ENCODE measurements around the gene EPS8L2. TPM values are rescaled to one million over a fixed set of nuclear protein-coding genes. Genes with fewer than 3 reads are reported as not detected.
"Not testable (repeated sequence)": the region's sequence is repeated elsewhere in the genome, so short reads cannot be mapped to it uniquely, and the experiment has no call there.

Gene EPS8L2
- total RNA-seq, 2 donors from 2014 or later, result 4.7 to 7.5 TPM

DNA sequence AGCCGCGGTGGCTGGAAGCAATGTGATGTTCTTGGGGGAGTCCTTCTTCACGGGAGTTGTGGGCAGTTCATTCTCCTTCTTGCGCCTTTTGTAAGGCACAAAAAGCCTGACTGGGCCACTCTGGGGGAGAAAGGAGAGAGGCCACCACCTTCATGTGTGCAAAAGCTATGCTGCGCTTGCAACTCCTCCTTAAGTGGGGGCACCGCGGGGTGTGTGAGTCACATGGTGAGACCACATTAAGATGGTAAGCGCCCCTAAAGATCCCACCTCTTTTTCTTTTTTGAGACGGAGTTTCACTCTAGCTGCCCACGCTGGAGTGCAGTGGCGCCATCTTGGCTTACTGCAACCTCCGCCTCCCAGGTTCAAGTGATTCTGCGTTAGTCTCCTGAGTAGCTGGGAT is 25.1 kb upstream of the EPS8L2 start:
- H3K4me3 ChIP-seq, result no peak overlapping the region
- H3K36me3 ChIP-seq, result peaks cover 43% of the 10 kb centered on the region
- no peaks in the 10 kb centered on the region for H3K4me1 ChIP-seq
- H3K27me3 ChIP-seq, result no peaks in the 10 kb centered on the region
- H3K9me3 ChIP-seq, result no peaks in the 10 kb centered on the region
- H3K27ac ChIP-seq, result no peak overlapping the region
- no peak for DNase-seq (ENCODE audit: low spot score)
- TF ChIP-seq, protein P1, sequence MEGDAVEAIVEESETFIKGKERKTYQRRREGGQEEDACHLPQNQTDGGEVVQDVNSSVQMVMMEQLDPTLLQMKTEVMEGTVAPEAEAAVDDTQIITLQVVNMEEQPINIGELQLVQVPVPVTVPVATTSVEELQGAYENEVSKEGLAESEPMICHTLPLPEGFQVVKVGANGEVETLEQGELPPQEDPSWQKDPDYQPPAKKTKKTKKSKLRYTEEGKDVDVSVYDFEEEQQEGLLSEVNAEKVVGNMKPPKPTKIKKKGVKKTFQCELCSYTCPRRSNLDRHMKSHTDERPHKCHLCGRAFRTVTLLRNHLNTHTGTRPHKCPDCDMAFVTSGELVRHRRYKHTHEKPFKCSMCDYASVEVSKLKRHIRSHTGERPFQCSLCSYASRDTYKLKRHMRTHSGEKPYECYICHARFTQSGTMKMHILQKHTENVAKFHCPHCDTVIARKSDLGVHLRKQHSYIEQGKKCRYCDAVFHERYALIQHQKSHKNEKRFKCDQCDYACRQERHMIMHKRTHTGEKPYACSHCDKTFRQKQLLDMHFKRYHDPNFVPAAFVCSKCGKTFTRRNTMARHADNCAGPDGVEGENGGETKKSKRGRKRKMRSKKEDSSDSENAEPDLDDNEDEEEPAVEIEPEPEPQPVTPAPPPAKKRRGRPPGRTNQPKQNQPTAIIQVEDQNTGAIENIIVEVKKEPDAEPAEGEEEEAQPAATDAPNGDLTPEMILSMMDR (IDR thresholded peaks at IDR 0.05), result no peak

GRCh38 chr11:686451-687243 is 19.4 kb upstream of the EPS8L2 start:
- Histone ChIP-seq H3K27me3 (no peaks in the 10 kb centered on the region), H3K4me3 (no peak overlapping the region), H3K4me1 (no peaks in the 10 kb centered on the region), H3K27ac (no peak overlapping the region), H3K36me3 (peaks cover 56% of the 10 kb centered on the region), H3K9me3 (no peaks in the 10 kb centered on the region)
- TF ChIP-seq, protein P1 (IDR thresholded peaks at IDR 0.05), result no peak
- DNase-seq (ENCODE audit: low spot score), result no peak

DNA sequence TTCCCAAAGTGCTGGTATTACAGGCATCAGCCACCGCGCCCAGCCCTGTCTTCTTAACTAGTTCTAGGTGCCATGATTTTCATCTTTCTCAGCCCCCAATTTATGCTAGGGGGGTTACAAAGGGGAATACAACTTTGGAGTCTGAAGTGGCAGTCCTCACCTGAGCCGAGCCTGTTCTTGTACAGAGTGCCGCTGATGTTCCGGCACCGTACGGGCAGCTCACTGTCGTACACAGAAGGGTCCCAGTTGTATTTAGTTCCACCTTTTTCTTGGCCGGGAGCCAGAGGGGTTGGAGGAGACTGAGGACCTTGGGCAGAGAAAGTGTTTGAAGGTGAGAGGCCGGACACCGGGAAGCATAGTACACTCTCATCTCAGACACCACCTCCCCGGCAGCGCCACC is 18.3 kb upstream of the EPS8L2 start:
- no peak for DNase-seq (ENCODE audit: low spot score)
- Histone ChIP-seq H3K9me3 (no peaks in the 10 kb centered on the region), H3K4me3 (no peak overlapping the region), H3K27me3 (no peaks in the 10 kb centered on the region), H3K36me3 (peaks cover 49% of the 10 kb centered on the region), H3K27ac (no peak overlapping the region), H3K4me1 (no peaks in the 10 kb centered on the region)
- TF ChIP-seq, protein P1 (IDR thresholded peaks at IDR 0.05), result no peak

- Histone ChIP-seq H3K27ac (no peak overlapping the region), H3K4me3 (no peak overlapping the region), H3K9me3 (no peaks in the 10 kb centered on the region), H3K4me1 (peaks cover 0 to 6% of the 10 kb centered on the region in 2 donors), H3K27me3 (no peaks in the 10 kb centered on the region), H3K36me3 (peaks cover 44% of the 10 kb centered on the region)
- TF ChIP-seq, protein P1 (IDR thresholded peaks at IDR 0.05), result no peak
- DNase-seq (ENCODE audit: low spot score), result no peak
Observed at GRCh38 chr11:688681-689080, 17.4 kb upstream of the EPS8L2 start.

GRCh38 chr11:689625-690024 is 16.4 kb upstream of the EPS8L2 start:
- H3K36me3 ChIP-seq, result peaks cover 40% of the 10 kb centered on the region
- TF ChIP-seq, protein P1 (IDR thresholded peaks at IDR 0.05), result no peak
- no peaks in the 10 kb centered on the region for H3K9me3 ChIP-seq
- no peak overlapping the region for H3K4me3 ChIP-seq
- peaks cover 0 to 16% of the 10 kb centered on the region in 2 donors for H3K4me1 ChIP-seq
- H3K27me3 ChIP-seq, result no peaks in the 10 kb centered on the region
- H3K27ac ChIP-seq, result no peak overlapping the region
- no peak for DNase-seq (ENCODE audit: low spot score)

GRCh38 chr11:690244-690643 is 15.8 kb upstream of the EPS8L2 start:
- H3K27ac ChIP-seq; H3K27me3 ChIP-seq; DNase-seq (ENCODE audit: low spot score); H3K4me3 ChIP-seq; H3K9me3 ChIP-seq: not testable (repeated sequence)
- H3K36me3 ChIP-seq, result peaks cover 35% of the 10 kb centered on the region
- peaks cover 0 to 16% of the 10 kb centered on the region in 2 donors for H3K4me1 ChIP-seq
